Measurements from ENCODE around the gene MZB1. TPM values are rescaled to one million over a fixed set of nuclear protein-coding genes. Genes with fewer than 3 reads are reported as not detected.

Gene MZB1
- polyA plus RNA-seq, 1 of the 3 experiments (the other 2 are of a cell fraction): not detected

DNA sequence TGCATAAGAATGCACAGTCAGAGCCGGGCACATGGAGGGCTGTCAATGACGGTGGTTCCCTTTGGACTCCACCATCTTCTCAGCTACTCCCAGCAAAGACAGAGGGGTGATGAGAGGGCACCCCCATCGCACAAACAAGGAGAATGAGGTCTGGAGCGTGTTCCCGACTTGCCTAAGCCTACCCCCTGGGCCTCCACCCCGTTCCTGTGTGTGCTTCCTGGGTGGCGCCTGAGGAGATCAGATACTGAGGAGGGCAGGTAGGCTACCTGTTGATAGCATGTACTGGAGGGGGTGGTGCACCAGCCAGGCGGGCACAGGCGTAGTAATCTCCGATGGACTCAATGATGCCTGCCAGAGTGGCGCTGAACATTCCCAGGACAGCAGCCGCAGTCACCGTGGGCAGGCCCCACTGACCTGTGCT lies 10.8 kb downstream of the MZB1 start:
- H3K4me1 ChIP-seq (ENCODE audit: control insufficient read depth in 1 of 2, insufficient read depth in 2 of 2, low read depth in 1 of 2, low read length in 1 of 2): peaks cover 4 to 22% of the 10 kb centered on the region in 2 experiments; a peak in 2 of 4 replicates
- H3K9me2 ChIP-seq: no peaks in the 10 kb centered on the region
- CTCF ChIA-PET: interaction anchor here (1.3 kb wide), 1 partner anchor 13 kb away, joined by 4 read pairs; no protein-coding TSS in a partner anchor
- H3K27me3 ChIP-seq (ENCODE audit: insufficient read depth): no peaks in the 10 kb centered on the region
- H3K4me2 ChIP-seq: no peak overlapping the region
- 96% methylated on average over 12 of the region's 13 CpGs for WGBS (ENCODE audit: low lambda C conversion rate)
- no peak overlapping the region for H3K4me3 ChIP-seq (ENCODE audit: low read depth in 2 of 2, low read length in 1 of 2)
- no peak for DNase-seq
- H3K9me3 ChIP-seq: no peaks in the 10 kb centered on the region
- H3K9ac ChIP-seq: no peak overlapping the region
- H2AFZ ChIP-seq (ENCODE audit: low read depth): no peak overlapping the region
- H3F3A ChIP-seq (replicated peaks; ENCODE audit: insufficient read depth): peaks cover 3% of the 10 kb centered on the region
- no peaks in the 10 kb centered on the region for H3K79me2 ChIP-seq (ENCODE audit: insufficient read depth)
- no peaks in the 10 kb centered on the region for H3K36me3 ChIP-seq (replicated peaks in 1 of 2; ENCODE audit: control insufficient read depth in 1 of 2, insufficient read depth in 2 of 2, low read length in 1 of 2)
- POLR2A ChIA-PET: interaction anchor here (0.6 kb wide), 1 partner anchor 16 kb away, joined by 3 read pairs; no protein-coding TSS in a partner anchor
- peaks cover 6% of the 10 kb centered on the region; the same call in 1 of the 2 replicates for H4K20me1 ChIP-seq (ENCODE audit: insufficient read depth)
- TF ChIP-seq RAD21 (IDR thresholded peaks at IDR 0.05; ENCODE audit: low read length) (no peak), TCF12 (IDR thresholded peaks at IDR 0.05) (no peak), RXRA (IDR thresholded peaks at IDR 0.05; ENCODE audit: borderline replicate concordance, low read depth) (no peak), MEF2A (IDR thresholded peaks at IDR 0.05; ENCODE audit: borderline replicate concordance, low read depth) (no peak), TAF1 (IDR thresholded peaks at IDR 0.05; ENCODE audit: borderline replicate concordance, low read depth, low read length) (no peak), NRF1 (IDR thresholded peaks at IDR 0.05; ENCODE audit: low read depth, low read length) (no peak), MXI1 (IDR thresholded peaks at IDR 0.05; ENCODE audit: low read depth, low read length) (no peak), EZH2phosphoT487 (IDR thresholded peaks at IDR 0.05; ENCODE audit: borderline replicate concordance, low read depth) (no peak), ELF1 (IDR thresholded peaks at IDR 0.05) (no peak), JUND (IDR thresholded peaks at IDR 0.05) (no peak)
- TF ChIP-seq, protein P1, sequence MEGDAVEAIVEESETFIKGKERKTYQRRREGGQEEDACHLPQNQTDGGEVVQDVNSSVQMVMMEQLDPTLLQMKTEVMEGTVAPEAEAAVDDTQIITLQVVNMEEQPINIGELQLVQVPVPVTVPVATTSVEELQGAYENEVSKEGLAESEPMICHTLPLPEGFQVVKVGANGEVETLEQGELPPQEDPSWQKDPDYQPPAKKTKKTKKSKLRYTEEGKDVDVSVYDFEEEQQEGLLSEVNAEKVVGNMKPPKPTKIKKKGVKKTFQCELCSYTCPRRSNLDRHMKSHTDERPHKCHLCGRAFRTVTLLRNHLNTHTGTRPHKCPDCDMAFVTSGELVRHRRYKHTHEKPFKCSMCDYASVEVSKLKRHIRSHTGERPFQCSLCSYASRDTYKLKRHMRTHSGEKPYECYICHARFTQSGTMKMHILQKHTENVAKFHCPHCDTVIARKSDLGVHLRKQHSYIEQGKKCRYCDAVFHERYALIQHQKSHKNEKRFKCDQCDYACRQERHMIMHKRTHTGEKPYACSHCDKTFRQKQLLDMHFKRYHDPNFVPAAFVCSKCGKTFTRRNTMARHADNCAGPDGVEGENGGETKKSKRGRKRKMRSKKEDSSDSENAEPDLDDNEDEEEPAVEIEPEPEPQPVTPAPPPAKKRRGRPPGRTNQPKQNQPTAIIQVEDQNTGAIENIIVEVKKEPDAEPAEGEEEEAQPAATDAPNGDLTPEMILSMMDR (IDR thresholded peaks at IDR 0.05): no peak
- TF ChIP-seq, protein P2, sequence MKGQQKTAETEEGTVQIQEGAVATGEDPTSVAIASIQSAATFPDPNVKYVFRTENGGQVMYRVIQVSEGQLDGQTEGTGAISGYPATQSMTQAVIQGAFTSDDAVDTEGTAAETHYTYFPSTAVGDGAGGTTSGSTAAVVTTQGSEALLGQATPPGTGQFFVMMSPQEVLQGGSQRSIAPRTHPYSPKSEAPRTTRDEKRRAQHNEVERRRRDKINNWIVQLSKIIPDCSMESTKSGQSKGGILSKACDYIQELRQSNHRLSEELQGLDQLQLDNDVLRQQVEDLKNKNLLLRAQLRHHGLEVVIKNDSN (IDR thresholded peaks at IDR 0.05; ENCODE audit: borderline replicate concordance, low read depth): no peak
- TF ChIP-seq, protein P3, sequence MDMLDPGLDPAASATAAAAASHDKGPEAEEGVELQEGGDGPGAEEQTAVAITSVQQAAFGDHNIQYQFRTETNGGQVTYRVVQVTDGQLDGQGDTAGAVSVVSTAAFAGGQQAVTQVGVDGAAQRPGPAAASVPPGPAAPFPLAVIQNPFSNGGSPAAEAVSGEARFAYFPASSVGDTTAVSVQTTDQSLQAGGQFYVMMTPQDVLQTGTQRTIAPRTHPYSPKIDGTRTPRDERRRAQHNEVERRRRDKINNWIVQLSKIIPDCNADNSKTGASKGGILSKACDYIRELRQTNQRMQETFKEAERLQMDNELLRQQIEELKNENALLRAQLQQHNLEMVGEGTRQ (IDR thresholded peaks at IDR 0.05; ENCODE audit: borderline replicate concordance, low read depth, low read length): no peak
- TF ChIP-seq, protein P4, sequence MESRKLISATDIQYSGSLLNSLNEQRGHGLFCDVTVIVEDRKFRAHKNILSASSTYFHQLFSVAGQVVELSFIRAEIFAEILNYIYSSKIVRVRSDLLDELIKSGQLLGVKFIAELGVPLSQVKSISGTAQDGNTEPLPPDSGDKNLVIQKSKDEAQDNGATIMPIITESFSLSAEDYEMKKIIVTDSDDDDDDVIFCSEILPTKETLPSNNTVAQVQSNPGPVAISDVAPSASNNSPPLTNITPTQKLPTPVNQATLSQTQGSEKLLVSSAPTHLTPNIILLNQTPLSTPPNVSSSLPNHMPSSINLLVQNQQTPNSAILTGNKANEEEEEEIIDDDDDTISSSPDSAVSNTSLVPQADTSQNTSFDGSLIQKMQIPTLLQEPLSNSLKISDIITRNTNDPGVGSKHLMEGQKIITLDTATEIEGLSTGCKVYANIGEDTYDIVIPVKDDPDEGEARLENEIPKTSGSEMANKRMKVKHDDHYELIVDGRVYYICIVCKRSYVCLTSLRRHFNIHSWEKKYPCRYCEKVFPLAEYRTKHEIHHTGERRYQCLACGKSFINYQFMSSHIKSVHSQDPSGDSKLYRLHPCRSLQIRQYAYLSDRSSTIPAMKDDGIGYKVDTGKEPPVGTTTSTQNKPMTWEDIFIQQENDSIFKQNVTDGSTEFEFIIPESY (IDR thresholded peaks at IDR 0.05; ENCODE audit: borderline replicate concordance, low read depth): no peak
- H3K27ac ChIP-seq (ENCODE audit: low read depth in 2 of 2, low read length in 1 of 2): no peak overlapping the region

Measured in SK-N-SH (cell line).